Measurements from ENCODE around the gene SARDH.

SARDH gene

GRCh38 chr9:133702798-133703590, 35.2 kb downstream of the SARDH start:
- no peak for DNase-seq (ENCODE audit: low read depth)

- peak; percentile 71 for DNase-seq (ENCODE audit: low read depth)
Measured at GRCh38 chr9:133701981-133702797, 36.0 kb downstream of the SARDH start.

GRCh38 chr9:133701321-133701980, 36.7 kb downstream of the SARDH start:
- DNase-seq (ENCODE audit: low read depth), result peak; percentile 32

- DNase-seq (ENCODE audit: low read depth), result no peak
Measured at GRCh38 chr9:133700819-133701320, 37.3 kb downstream of the SARDH start.

- DNase-seq (ENCODE audit: low read depth), result no peak
Measured at GRCh38 chr9:133699546-133699945, 38.6 kb downstream of the SARDH start.

GRCh38 chr9:133696071-133696472, 42.1 kb downstream of the SARDH start:
- no peak for DNase-seq (ENCODE audit: low read depth)

GRCh38 chr9:133694686-133695085, 43.5 kb downstream of the SARDH start:
- DNase-seq (ENCODE audit: low read depth), result no peak

GRCh38 chr9:133693703-133694529, 44.2 kb downstream of the SARDH start:
- DNase-seq (ENCODE audit: low read depth), result no peak

- DNase-seq (ENCODE audit: low read depth), result no peak
Measured at GRCh38 chr9:133693116-133693515, 45.0 kb downstream of the SARDH start.

GRCh38 chr9:133692364-133692985, 45.7 kb downstream of the SARDH start:
- DNase-seq (ENCODE audit: low read depth), result no peak

GRCh38 chr9:133691626-133692363, 46.4 kb downstream of the SARDH start:
- DNase-seq (ENCODE audit: low read depth), result no peak

- no peak for DNase-seq (ENCODE audit: low read depth)
Measured at GRCh38 chr9:133691191-133691590, 47.0 kb downstream of the SARDH start.

GRCh38 chr9:133690081-133690561, 48.0 kb downstream of the SARDH start:
- DNase-seq (ENCODE audit: low read depth), result no peak

GRCh38 chr9:133689151-133689763, 48.9 kb downstream of the SARDH start:
- DNase-seq (ENCODE audit: low read depth), result no peak

- DNase-seq (ENCODE audit: low read depth), result no peak
Measured at GRCh38 chr9:133687856-133688761, 50.0 kb downstream of the SARDH start.

- DNase-seq (ENCODE audit: low read depth), result no peak
Measured at GRCh38 chr9:133686642-133687575, 51.2 kb downstream of the SARDH start.
